HEK293 (cell line): ENCODE measurements around the gene THAP3.

Experiments used
- BCL11A ChIP-seq: fragments of 450-650 bp; formaldehyde crosslinking; IDR thresholded peaks from 2 replicates; pipeline ENCODE4 v1.5.1; 2016; ENCODE audit warnings: low read depth, missing biosample characterization, missing genetic modification characterization
- CTCF ChIP-seq: fragments of 450-650 bp; formaldehyde crosslinking; IDR thresholded peaks from 2 replicates; pipeline ENCODE4 v1.5.1; 2016; ENCODE audit warnings: missing biosample characterization, missing genetic modification characterization
- EGR2 ChIP-seq: fragments of 450-650 bp; formaldehyde crosslinking; IDR thresholded peaks from 2 replicates; pipeline ENCODE4 v1.5.1; 2016; ENCODE audit warnings: low read depth, missing biosample characterization, missing genetic modification characterization
- KLF10 ChIP-seq: fragments of 450-650 bp; IDR thresholded peaks from 2 replicates; pipeline ENCODE4 v1.5.1; 2018; ENCODE audit warnings: missing biosample characterization, mild to moderate bottlenecking, missing genetic modification characterization
- KLF9 ChIP-seq: fragments of 450-650 bp; formaldehyde crosslinking; IDR thresholded peaks from 2 replicates; pipeline ENCODE4 v1.5.1; 2016; ENCODE audit warnings: missing biosample characterization, missing genetic modification characterization, low read depth
- PRDM10 ChIP-seq: fragments of 450-650 bp; formaldehyde crosslinking; IDR thresholded peaks from 2 replicates; pipeline ENCODE4 v1.5.1; 2016; ENCODE audit warnings: missing biosample characterization, missing genetic modification characterization
- SP2 ChIP-seq: fragments of 450-650 bp; formaldehyde crosslinking; IDR thresholded peaks from 2 replicates; pipeline ENCODE4 v1.5.1; 2016; ENCODE audit warnings: missing biosample characterization, missing genetic modification characterization
- SP7 ChIP-seq: fragments of 450-650 bp; formaldehyde crosslinking; IDR thresholded peaks from 2 replicates; pipeline ENCODE4 v1.5.1; 2016; ENCODE audit warnings: missing biosample characterization, missing genetic modification characterization
- ZBTB17 ChIP-seq: fragments of 450-650 bp; formaldehyde crosslinking; IDR thresholded peaks from 2 replicates; pipeline ENCODE4 v1.5.1; 2016; ENCODE audit warnings: missing biosample characterization, missing genetic modification characterization
- ZBTB8A ChIP-seq: fragments of 450-650 bp; formaldehyde crosslinking; IDR thresholded peaks from 2 replicates; pipeline ENCODE4 v1.5.1; 2016; ENCODE audit warnings: missing biosample characterization, missing genetic modification characterization
- ZIC2 ChIP-seq: fragments of 450-650 bp; formaldehyde crosslinking; IDR thresholded peaks from 2 replicates; pipeline ENCODE4 v1.5.1; 2016; ENCODE audit warnings: missing biosample characterization, missing genetic modification characterization
- ZNF174 ChIP-seq: fragments of 450-650 bp; formaldehyde crosslinking; IDR thresholded peaks from 2 replicates; pipeline ENCODE4 v1.5.0; 2017; ENCODE audit warnings: missing biosample characterization, mild to moderate bottlenecking, missing genetic modification characterization
- ZNF24 ChIP-seq: fragments of 450-650 bp; formaldehyde crosslinking; IDR thresholded peaks from 2 replicates; pipeline ENCODE4 v1.5.1; 2016; ENCODE audit warnings: missing biosample characterization, missing genetic modification characterization
- ZNF335 ChIP-seq: fragments of 450-650 bp; formaldehyde crosslinking; conservative IDR thresholded peaks from 2 replicates; pipeline ENCODE4 v1.5.1; 2016; ENCODE audit warnings: missing biosample characterization, missing genetic modification characterization
- ZNF394 ChIP-seq: fragments of 450-650 bp; formaldehyde crosslinking; IDR thresholded peaks from 2 replicates; pipeline ENCODE4 v1.5.1; 2016; ENCODE audit warnings: missing biosample characterization, missing genetic modification characterization, mild to moderate bottlenecking, moderate library complexity, borderline replicate concordance
- ZNF398 ChIP-seq: fragments of 450-650 bp; formaldehyde crosslinking; IDR thresholded peaks from 2 replicates; pipeline ENCODE4 v1.5.1; 2017; ENCODE audit warnings: missing biosample characterization, missing genetic modification characterization
- ZNF423 ChIP-seq: fragments of 450-650 bp; formaldehyde crosslinking; IDR thresholded peaks from 2 replicates; pipeline ENCODE4 v1.5.1; 2016; ENCODE audit warnings: missing biosample characterization, missing genetic modification characterization
- ZNF501 ChIP-seq: fragments of 450-650 bp; formaldehyde crosslinking; IDR thresholded peaks from 2 replicates; pipeline ENCODE4 v1.5.1; 2016; ENCODE audit warnings: missing biosample characterization, missing genetic modification characterization
- ZNF514 ChIP-seq: fragments of 450-650 bp; formaldehyde crosslinking; IDR thresholded peaks from 2 replicates; pipeline ENCODE4 v1.5.1; 2016; ENCODE audit warnings: missing biosample characterization, missing genetic modification characterization
- ZNF548 ChIP-seq: fragments of 450-650 bp; formaldehyde crosslinking; IDR thresholded peaks from 2 replicates; pipeline ENCODE4 v1.5.1; 2016; ENCODE audit warnings: missing biosample characterization, missing genetic modification characterization
- ZNF561 ChIP-seq: fragments of 450-650 bp; IDR thresholded peaks from 2 replicates; pipeline ENCODE4 v1.5.1; 2018; ENCODE audit warnings: missing biosample characterization, missing genetic modification characterization, borderline replicate concordance
- ZNF626 ChIP-seq: fragments of 450-650 bp; sonication (Bioruptor Pico); formaldehyde crosslinking; IDR thresholded peaks from 2 replicates; pipeline ENCODE4 v1.5.1; 2018; ENCODE audit warnings: missing biosample characterization, missing genetic modification characterization, inconsistent platforms
- ZNF639 ChIP-seq: fragments of 450-650 bp; formaldehyde crosslinking; IDR thresholded peaks from 2 replicates; pipeline ENCODE4 v1.5.1; 2016; ENCODE audit warnings: missing biosample characterization, missing genetic modification characterization
- ZNF660 ChIP-seq: fragments of 450-650 bp; IDR thresholded peaks from 2 replicates; pipeline ENCODE4 v1.5.1; 2018; ENCODE audit warnings: missing biosample characterization, mild to moderate bottlenecking, missing genetic modification characterization
- ZNF692 ChIP-seq: fragments of 450-650 bp; formaldehyde crosslinking; IDR thresholded peaks from 2 replicates; pipeline ENCODE4 v1.5.1; 2016; ENCODE audit warnings: missing biosample characterization, missing genetic modification characterization

The THAP3 gene

GRCh38 chr1:6601049-6601922 is 23.4 kb upstream of the THAP3 start (continued):
- TF ChIP-seq ZNF423 (tag by site-specific recombination) (peak; percentile 66; the same call in 1 of the 2 replicates), ZBTB17 (tag by site-specific recombination) (peak; percentile 63; the same call in 1 of the 2 replicates), PRDM10 (tag by site-specific recombination) (peak; percentile 95), SP2 (tag by site-specific recombination) (peak; percentile 63), CTCF (tag by site-specific recombination) (peak; percentile 78), ZNF626 (tag by site-specific recombination) (no peak), ZBTB8A (peak; percentile 93), ZNF24 (tag by site-specific recombination) (no peak), KLF9 (tag by site-specific recombination) (peak; percentile 7; the same call in 1 of the 2 replicates), SP7 (peak; percentile 57; the same call in 1 of the 2 replicates), ZNF174 (tag by site-specific recombination) (no peak), ZNF335 (tag by site-specific recombination) (peak; percentile 59), ZNF398 (tag by site-specific recombination) (0 out of 2 replicates have a peak, but pooled peaks have one; percentile 10), ZNF561 (tag by site-specific recombination) (peak; percentile 46; the same call in 1 of the 2 replicates), ZNF660 (tag by site-specific recombination) (peak; percentile 69; the same call in 1 of the 2 replicates), ZNF514 (tag by site-specific recombination) (no peak), BCL11A (no peak), ZIC2 (tag by site-specific recombination) (peak; percentile 83), ZNF639 (tag by site-specific recombination) (0 out of 2 replicates have a peak, but pooled peaks have one; percentile 20), ZNF394 (tag by site-specific recombination) (0 out of 2 replicates have a peak, but pooled peaks have one; percentile 35), EGR2 (tag by site-specific recombination) (no peak), KLF10 (0 out of 2 replicates have a peak, but pooled peaks have one; percentile 46), ZNF501 (tag by site-specific recombination) (0 out of 2 replicates have a peak, but pooled peaks have one; percentile 70), ZNF548 (tag by site-specific recombination) (no peak), ZNF692 (tag by site-specific recombination) (peak; percentile 46)
